Epithelial cell of esophagus (primary cell): ENCODE results near the gene PCBP4.

Source experiments
- DNase-seq: peaks from one replicate; pipeline ENCODE4 v3.0.0; 2010; ENCODE audit warnings: low read depth
- H3K4me3 ChIP-seq: 2 replicates; pipeline ENCODE4 v1.5.1; 2011; ENCODE audit warnings: mild to moderate bottlenecking, low read length, control low read depth
- CTCF ChIP-seq: IDR thresholded peaks from 2 replicates; pipeline ENCODE4 v1.5.1; 2011; ENCODE audit warnings: low read depth, mild to moderate bottlenecking, low read length, control low read depth, inconsistent platforms; ENCODE audit not compliant: insufficient read depth; ENCODE audit errors: missing control alignments

Gene PCBP4

DNA sequence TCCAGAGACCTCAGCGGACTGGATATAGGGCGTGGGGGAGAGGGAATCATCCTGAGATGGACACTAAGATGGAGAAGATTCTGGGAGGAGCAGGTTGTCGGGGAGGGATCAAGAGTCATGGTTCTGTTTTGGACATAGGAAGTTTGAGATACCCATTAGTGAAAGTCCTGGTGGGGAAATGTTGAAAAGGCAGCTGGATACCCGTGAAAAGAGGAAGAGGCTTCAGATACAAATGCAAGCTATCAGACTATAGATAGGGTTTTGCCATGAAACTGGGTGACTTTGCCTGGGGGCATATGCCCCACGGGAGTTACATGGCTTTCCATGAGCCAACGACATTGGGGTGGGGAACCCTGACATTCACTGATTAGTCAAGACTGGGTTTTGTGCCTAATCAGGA, 13.1 kb downstream of the PCBP4 start:
- TF ChIP-seq CTCF, result no peak
- DNase-seq, result no peak
- H3K4me3 ChIP-seq, result no peak overlapping the region

DNA sequence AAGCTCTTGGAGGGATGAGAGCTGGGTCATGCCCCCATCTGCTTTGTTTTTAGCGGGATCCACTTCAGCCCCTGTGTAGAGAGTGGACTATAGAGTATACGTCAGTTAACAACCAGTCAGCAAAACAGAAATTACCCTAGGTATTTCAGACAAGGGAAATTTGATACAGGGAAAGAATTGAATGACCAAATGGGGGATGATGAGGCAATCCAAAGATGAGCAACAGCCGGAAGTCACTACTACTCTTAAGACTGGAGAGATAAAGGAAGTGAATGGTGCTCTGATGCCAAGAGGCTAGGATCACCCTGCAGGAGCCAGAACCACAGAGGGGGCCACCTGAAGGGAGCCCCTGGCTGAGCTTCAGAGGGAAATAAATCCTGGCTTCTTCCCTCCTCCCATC, 13.8 kb downstream of the PCBP4 start:
- no peak overlapping the region for H3K4me3 ChIP-seq
- peak; percentile 89 for DNase-seq
- TF ChIP-seq CTCF, result no peak

GRCh38 chr3:51950899-51951298, 16.4 kb downstream of the PCBP4 start:
- no peak overlapping the region for H3K4me3 ChIP-seq
- no peak for DNase-seq
- no peak for TF ChIP-seq CTCF

GRCh38 chr3:51949121-51949520, 18.1 kb downstream of the PCBP4 start:
- no peak for DNase-seq
- no peak overlapping the region for H3K4me3 ChIP-seq
- TF ChIP-seq CTCF, result no peak

DNA sequence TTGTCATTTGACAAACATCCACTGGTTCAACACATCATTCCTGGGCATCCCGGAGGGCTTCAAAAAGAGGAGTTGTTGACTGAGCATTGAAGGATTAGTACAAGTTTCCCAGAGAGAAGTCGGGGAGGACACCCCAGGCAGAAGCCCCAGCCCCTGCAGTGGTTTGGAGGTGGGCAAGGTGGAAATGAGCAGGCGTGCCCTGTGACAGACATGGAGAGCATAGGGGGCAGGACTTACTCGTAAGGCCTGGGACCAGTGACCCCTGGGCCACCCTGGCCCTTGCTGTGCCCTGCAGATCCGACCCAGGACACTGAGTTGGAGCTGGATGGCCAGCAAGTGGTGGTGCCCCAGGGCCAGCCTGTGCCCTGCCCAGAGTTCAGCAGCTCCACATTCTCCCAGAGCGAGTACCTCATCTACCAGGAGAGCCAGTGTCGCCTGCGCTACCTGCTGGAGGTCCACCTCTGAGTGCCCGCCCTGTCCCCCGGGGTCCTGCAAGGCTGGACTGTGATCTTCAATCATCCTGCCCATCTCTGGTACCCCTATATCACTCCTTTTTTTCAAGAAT, 19.2 kb downstream of the PCBP4 start:
- DNase-seq, result no peak
- no peak for TF ChIP-seq CTCF
- H3K4me3 ChIP-seq, result no peak overlapping the region

DNA sequence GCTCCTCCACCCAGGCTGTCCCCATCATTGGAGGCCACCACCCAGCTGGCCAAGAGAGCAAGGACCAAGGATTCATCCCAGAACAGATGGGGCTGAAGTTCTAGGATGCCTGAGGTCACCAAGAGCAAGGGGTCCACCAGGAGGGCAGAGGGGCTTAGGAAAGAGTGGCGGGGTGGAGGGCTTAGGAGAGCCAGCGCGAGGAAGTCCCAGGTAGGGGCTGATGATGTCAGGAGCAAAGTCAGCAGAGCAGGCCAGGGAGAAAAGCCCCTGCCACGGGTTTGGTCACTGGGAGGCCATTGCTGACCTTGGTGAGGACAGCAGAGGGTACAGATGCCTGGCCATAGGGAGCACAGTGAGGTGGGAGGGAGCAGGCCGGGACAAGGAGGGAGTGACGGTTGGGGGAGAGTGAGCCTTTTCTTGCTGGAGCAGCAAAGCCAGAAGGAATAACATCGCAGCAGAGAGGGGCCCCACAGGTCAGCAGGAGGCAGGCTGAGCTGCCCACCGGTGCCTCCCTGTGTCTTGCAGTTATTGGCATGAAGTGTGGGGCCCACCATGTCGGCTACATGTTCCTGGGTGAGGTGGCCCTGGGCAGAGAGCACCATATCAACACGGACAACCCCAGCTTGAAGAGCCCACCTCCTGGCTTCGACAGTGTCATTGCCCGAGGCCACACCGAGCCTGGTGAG, 19.9 kb downstream of the PCBP4 start:
- no peak for TF ChIP-seq CTCF
- no peak for DNase-seq
- H3K4me3 ChIP-seq, result no peak overlapping the region

GRCh38 chr3:51946796-51947195, 20.5 kb downstream of the PCBP4 start:
- TF ChIP-seq CTCF, result no peak
- no peak overlapping the region for H3K4me3 ChIP-seq
- no peak for DNase-seq
